Peyer's patch (tissue), 4 donors: Measurements from ENCODE around the gene CWF19L1. TPM values are rescaled to one million over a fixed set of nuclear protein-coding genes. Genes with fewer than 3 reads are reported as not detected.

Source experiments
- DNase-seq, 3 donors: peaks; one replicate each; pipeline ENCODE4 v3.0.0-alpha.2; 2017 to 2019
- H3K27ac ChIP-seq, 4 donors: fragments of 200-600 bp; sonication (generic); one replicate each; pipeline ENCODE4 v1.5.1; 2016 to 2019
- H3K27me3 ChIP-seq, 2 donors: fragments of 200-600 bp; sonication (generic); one replicate each; pipeline ENCODE4 v1.5.1; 2019
- H3K36me3 ChIP-seq, 3 donors: fragments of 200-600 bp; sonication (generic); one replicate each; pipeline ENCODE4 v1.5.1; 2016 to 2019
- H3K4me1 ChIP-seq, 4 donors: fragments of 200-600 bp; sonication (generic); one replicate each; pipeline ENCODE4 v1.5.1; 2016 to 2019
- H3K4me3 ChIP-seq, 4 donors: fragments of 200-600 bp; sonication (generic); 1 replicate in 3 of 4; 2 replicates in 1 of 4; pipeline ENCODE4 v1.5.1; 2016 to 2019; ENCODE audit warnings: mild to moderate bottlenecking in 1 of 4
- H3K9me3 ChIP-seq, 4 donors: fragments of 200-600 bp; sonication (generic); one replicate each; pipeline ENCODE4 v1.5.1; 2016 to 2019; ENCODE audit warnings: mild to moderate bottlenecking in 1 of 4
- POLR2A ChIP-seq, 2 donors: fragments of 450-650 bp; IDR thresholded peaks; one replicate each; pipeline ENCODE4 v1.5.1; 2017; ENCODE audit warnings: antibody characterized with exemption in 2 of 2, mild to moderate bottlenecking in 2 of 2, moderate library complexity in 2 of 2
- total RNA-seq, 4 donors: library from RNA; depleted of rRNA; stranded (reverse); fragments of >200 nt; gene quantifications; one replicate each; pipeline ENCODE4 v1.1.0, GENCODE V29; 2016
- TF ChIP-seq, protein P1 (sequence below), 6 experiments: fragments of 450-650 bp in 4 of 6; fragments of 200-600 bp in 2 of 6; sonication (generic) in 1 of 6; IDR thresholded peaks; one replicate each; pipeline ENCODE4 v1.5.1; 2017 to 2019; ENCODE audit warnings: antibody characterized with exemption in 6 of 6, mild to moderate bottlenecking in 3 of 6, moderate library complexity in 1 of 6

Gene CWF19L1
- total RNA-seq, 4 donors from 2014 or later, result 11.5 to 23.1 (median 15.6) TPM

DNA sequence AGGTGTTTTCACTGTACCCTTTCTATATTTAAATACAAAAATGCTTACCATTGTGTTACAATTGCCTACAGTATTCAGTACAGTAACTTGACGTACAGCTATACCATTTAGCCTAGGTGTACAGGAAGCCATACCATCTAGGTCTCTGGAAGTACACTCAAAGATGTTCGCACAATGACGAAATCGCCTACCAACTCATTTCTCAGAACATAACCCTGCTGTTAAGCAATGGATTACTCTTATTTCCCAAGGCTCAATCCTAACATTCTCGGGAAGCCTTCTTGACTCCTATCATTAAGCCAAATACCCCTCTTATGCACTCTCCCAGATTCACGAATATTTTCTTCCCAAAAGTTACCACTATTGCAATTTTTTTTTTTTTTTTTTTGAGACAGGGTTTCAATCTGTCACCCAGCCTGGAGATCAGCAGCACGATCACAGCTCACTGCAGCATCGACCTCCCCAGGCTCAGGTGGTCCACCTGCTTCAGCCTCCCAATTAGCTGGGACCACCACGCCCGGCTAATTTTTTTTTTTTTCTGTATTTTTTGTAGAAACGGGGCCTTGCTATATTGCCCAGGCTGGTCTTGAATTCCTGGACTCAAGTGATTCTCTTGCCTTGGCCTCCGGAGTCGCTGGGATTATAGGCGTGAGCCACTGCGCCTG is 1.5 kb downstream of the CWF19L1 start:
- peaks cover 0 to 11% (median 0%) of the 10 kb centered on the region in 3 donors for H3K36me3 ChIP-seq
- TF ChIP-seq POLR2A (IDR thresholded peaks at IDR 0.05), result no peak
- TF ChIP-seq, protein P1, sequence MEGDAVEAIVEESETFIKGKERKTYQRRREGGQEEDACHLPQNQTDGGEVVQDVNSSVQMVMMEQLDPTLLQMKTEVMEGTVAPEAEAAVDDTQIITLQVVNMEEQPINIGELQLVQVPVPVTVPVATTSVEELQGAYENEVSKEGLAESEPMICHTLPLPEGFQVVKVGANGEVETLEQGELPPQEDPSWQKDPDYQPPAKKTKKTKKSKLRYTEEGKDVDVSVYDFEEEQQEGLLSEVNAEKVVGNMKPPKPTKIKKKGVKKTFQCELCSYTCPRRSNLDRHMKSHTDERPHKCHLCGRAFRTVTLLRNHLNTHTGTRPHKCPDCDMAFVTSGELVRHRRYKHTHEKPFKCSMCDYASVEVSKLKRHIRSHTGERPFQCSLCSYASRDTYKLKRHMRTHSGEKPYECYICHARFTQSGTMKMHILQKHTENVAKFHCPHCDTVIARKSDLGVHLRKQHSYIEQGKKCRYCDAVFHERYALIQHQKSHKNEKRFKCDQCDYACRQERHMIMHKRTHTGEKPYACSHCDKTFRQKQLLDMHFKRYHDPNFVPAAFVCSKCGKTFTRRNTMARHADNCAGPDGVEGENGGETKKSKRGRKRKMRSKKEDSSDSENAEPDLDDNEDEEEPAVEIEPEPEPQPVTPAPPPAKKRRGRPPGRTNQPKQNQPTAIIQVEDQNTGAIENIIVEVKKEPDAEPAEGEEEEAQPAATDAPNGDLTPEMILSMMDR (IDR thresholded peaks at IDR 0.05), result no peak

DNA sequence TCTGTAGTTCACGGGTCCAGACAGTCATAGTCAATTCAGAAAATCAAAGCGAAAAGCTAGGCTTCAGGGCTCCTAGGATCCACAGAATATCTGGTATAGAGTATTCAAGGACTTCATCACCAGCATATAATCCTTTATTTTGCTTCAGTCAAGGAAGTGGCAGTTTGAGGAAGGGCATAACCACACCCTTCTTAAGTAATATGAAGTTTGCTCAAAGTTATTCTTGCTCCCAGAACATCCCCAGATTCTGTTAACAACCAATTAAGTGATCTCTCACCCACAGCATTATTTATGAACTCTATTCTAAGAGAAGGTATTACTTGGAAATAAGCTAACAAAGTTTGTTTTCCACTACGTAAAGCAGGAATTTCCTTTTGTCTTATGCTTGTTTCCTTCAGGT is 13.2 kb downstream of the CWF19L1 start:
- Histone ChIP-seq H3K9me3 (no peaks in the 10 kb centered on the region), H3K36me3 (peaks cover 0 to 83% (median 0%) of the 10 kb centered on the region in 3 donors), H3K4me1 (no peaks in the 10 kb centered on the region), H3K27me3 (no peaks in the 10 kb centered on the region), H3K4me3 (no peak overlapping the region), H3K27ac (no peak overlapping the region)
- TF ChIP-seq POLR2A (IDR thresholded peaks at IDR 0.05), result no peak
- TF ChIP-seq, protein P1 (IDR thresholded peaks at IDR 0.05), result no peak
- no peak for DNase-seq

More for the DNA sequence above, 1.5 kb downstream of the CWF19L1 start:
- H3K9me3 ChIP-seq, result no peaks in the 10 kb centered on the region
- H3K27ac ChIP-seq, result no peak overlapping the region
- DNase-seq, result no peak
- no peaks in the 10 kb centered on the region for H3K27me3 ChIP-seq
- H3K4me3 ChIP-seq, result peak overlapping the region in 2 of 4 donors; percentile 92 to 99
- H3K4me1 ChIP-seq, result peaks cover 0 to 13% (median 5%) of the 10 kb centered on the region in 4 donors

DNA sequence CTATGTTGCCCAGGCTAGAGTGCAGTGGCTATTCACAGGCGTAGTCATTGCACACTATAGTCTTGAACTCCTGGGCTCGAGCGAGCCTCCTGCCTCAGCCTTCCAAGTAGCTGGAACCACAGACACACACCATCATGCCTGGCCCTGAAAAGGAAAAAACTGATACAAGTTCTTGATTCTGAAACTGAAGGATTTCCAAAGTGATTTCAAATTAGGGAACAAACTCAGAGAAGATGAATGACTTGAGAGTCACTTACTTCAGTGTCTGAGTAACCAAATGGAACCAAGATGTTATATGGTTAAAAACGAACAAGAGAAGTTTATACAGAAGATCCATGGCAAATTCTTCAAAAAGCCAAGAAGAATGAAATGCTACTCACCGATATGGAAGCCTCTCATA is 14.4 kb downstream of the CWF19L1 start:
- TF ChIP-seq POLR2A (IDR thresholded peaks at IDR 0.05), result no peak
- TF ChIP-seq, protein P1 (IDR thresholded peaks at IDR 0.05), result no peak
- no peaks in the 10 kb centered on the region for H3K4me1 ChIP-seq
- H3K27me3 ChIP-seq, result no peaks in the 10 kb centered on the region
- H3K36me3 ChIP-seq, result peaks cover 0 to 83% (median 0%) of the 10 kb centered on the region in 3 donors
- no peaks in the 10 kb centered on the region for H3K9me3 ChIP-seq
- DNase-seq, result no peak
- no peak overlapping the region for H3K4me3 ChIP-seq
- no peak overlapping the region for H3K27ac ChIP-seq

DNA sequence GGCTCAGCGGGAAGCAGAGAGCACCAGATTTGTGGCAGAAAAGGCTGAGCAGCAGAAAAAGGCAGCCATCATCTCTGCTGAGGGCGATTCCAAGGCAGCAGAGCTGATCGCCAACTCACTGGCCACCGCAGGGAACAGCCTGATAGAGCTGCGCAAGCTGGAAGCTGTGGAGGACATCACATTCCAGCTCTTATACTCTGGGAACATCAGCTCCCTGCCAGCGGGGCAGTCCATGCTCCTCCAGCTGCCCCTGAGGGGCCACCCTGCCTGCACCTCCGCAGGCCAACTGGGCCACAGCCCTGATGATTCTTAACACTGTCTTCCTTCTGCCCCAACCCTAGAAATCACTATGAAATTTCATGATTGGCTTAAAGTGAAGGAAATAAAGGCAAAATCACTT is 18.6 kb downstream of the CWF19L1 start:
- TF ChIP-seq, protein P1 (IDR thresholded peaks at IDR 0.05), result no peak
- TF ChIP-seq POLR2A (IDR thresholded peaks at IDR 0.05), result no peak
- no peak overlapping the region for H3K27ac ChIP-seq
- H3K9me3 ChIP-seq, result no peaks in the 10 kb centered on the region
- H3K27me3 ChIP-seq, result no peaks in the 10 kb centered on the region
- no peak overlapping the region for H3K4me3 ChIP-seq
- no peak for DNase-seq
- no peaks in the 10 kb centered on the region for H3K4me1 ChIP-seq
- H3K36me3 ChIP-seq, result peaks cover 0 to 88% (median 0%) of the 10 kb centered on the region in 3 donors

DNA sequence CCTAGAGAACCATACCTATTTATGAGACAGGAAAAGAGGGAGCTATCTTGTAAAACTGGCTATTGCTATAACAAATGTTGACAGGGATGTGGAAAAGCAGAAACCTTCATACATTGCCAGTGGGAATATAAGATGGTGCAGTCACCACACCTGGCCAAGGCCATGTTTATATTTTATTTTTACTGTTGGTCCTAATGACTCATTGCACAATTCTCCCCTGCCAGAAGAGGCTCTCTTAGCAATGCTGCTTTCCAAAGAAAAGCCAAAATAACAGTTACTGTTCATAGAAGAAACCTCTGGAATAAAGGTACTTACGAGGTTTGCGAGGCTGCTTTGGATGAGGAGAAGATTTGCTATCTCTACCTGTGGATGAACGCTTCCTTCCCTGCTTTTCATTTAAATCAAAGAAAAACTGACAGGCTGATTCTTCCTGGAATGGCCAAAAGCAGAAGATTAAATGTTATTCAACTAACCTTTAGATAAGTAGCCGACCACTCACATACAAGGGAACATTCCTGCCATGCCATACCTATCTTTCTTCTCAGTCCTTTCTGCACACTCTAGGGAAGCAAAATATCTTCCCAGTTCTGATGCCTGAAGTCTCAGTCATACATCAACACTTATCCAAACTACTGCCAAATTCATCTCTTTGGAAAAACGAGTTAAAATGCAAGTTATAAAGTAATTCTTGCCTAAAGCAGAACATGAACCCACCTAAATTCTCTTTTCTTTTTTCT is 21.8 kb downstream of the CWF19L1 start:
- no peak for DNase-seq
- Histone ChIP-seq H3K4me3 (no peak overlapping the region), H3K27me3 (no peaks in the 10 kb centered on the region), H3K36me3 (peaks cover 0 to 84% (median 0%) of the 10 kb centered on the region in 3 donors), H3K9me3 (no peaks in the 10 kb centered on the region), H3K4me1 (no peaks in the 10 kb centered on the region), H3K27ac (no peak overlapping the region)
- TF ChIP-seq, protein P1 (IDR thresholded peaks at IDR 0.05), result no peak
- TF ChIP-seq POLR2A (IDR thresholded peaks at IDR 0.05), result no peak
